Stimulated activated CD4-positive, alpha-beta T cell treated with anti-CD3 and anti-CD28 coated beads, Interleukin-1b, Interleukin-23, amount 100 ng/mL, for 1 hour (primary cell): ENCODE results near the gene SMAD3.

ENCODE experiments used
- DNase-seq, 2 donors: peaks; one replicate each; pipeline ENCODE4 v3.0.0-alpha.2; 2020; ENCODE audit warnings: low read depth in 2 of 2

SMAD3 gene

DNA sequence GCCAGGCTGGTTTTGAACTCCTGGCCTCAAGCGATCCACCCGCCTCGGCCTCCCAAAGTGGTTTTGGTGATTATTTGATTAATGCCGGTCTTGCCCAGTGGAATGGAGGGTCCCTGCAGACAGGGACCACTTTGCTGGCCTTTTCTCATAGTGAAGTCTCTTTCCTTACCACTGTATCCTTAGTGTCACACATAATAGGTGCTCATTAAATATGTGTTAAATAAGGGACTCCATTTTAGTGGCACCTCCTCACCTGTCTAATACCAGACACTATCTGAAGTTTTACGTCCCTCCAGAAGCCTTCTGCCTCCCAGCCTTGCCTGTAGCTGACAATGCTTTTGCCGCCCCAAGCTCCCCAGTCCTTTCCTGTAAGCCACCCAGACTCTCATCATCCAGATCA is 97.8 kb downstream of the SMAD3 start:
- no peak for DNase-seq

DNA sequence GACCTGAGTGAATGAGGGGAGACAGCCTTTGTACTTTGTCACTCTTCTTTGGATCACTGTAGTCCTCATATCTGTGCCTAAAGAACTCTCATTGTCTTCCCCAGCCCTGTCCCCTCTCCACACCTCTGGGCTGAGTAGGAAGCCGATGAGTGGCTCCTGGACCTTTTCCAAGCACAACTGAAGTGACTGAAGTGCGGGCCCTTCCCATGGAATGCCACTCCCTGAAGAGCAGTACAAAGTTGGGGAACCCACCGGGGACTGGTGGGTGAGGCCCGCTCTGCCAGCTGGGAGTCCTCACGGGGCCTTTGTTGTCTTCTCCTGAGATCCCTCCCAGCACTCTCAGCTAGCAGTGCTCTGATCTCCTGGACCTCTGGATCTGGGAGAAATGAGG is 99.0 kb downstream of the SMAD3 start:
- DNase-seq: no peak

DNA sequence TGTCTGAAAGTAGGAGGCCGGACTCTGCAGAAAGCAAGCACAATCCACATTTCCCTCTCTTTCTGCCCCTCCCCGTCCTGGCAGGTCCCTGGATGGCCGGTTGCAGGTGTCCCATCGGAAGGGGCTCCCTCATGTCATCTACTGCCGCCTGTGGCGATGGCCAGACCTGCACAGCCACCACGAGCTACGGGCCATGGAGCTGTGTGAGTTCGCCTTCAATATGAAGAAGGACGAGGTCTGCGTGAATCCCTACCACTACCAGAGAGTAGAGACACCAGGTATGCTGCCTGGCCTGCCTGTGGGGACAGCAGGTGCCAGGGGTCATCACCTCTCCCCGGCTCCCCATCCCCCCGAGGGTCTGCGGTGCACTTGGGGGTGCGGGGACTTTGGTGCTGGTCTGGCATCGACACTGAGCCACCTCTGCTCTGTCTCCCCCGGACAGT is 99.4 kb downstream of the SMAD3 start:
- no peak for DNase-seq

DNA sequence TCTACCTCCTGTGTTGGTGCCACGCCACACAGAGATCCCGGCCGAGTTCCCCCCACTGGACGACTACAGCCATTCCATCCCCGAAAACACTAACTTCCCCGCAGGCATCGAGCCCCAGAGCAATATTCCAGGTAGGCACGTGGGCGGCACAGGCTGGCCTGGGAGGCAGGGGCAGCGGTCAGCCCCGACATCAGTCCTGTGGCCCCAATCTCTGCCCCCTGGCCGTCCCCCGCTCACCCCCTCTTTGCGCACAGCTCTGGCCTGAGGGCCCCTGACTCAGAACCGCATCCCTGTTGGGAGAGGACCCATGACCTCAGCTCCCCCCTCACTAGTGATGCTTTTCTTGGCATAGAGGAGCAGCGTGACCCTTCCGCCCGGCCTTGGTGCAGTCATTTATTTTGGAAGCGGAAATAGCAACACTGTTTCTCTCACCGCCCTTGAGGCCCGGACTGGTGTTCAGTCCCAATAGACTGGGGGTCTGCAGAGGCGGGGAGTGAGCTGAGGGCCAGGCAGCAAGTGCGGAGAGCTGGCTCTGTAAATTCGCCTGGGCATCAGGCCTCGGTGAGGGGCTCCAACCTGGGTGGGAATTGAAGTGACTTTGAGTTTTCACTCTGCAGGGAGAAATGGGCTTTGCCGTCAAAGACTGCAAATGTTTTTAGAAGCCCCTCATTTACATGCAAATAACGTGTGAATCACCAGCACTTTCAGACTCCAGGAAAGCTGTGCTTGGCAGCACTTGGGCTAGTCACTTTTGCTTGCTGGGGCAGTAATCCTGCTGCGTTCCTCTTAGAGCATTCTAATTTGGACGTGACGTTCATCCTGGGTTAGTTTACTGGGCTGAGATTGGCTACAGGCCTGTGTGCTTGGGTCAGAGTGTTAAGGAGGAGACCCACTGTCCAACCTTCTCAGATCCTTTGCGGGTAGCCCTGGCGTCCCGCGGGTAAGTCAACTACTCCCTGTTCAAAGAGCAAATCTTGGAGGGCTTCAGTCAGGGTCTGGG is 100.2 kb downstream of the SMAD3 start:
- no peak for DNase-seq

DNA sequence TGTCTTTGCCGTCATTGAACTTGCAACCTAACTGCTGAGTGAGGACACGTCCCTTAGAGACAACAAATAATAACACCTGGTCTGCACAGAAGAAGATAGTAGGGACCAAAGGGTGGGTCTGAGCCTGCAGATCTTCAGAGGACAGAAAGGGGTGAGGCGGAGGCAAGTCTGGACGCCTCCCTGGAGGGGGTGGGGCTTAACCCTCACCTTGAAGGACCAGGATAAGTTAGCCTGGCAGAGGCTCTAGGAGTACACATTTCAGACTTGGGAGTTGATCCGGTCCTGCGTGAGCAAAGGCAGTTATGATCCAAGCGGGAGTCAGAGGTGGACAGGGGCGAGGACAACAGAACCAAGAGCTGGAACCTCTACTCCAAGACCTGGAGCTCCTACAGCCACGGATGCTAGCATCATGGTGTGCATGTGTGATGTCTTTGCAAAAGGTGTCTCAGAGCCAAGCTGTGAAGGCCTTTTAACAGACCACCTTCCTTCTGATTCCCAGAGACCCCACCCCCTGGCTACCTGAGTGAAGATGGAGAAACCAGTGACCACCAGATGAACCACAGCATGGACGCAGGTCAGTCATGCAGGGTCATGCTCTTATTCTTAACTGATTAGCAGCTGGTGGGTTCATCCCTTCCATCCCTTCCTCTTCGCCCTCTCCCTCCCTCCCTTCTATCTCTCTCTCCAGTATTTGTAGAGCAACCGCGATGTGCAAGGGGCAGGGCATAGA is 101.0 kb downstream of the SMAD3 start:
- no peak for DNase-seq

DNA sequence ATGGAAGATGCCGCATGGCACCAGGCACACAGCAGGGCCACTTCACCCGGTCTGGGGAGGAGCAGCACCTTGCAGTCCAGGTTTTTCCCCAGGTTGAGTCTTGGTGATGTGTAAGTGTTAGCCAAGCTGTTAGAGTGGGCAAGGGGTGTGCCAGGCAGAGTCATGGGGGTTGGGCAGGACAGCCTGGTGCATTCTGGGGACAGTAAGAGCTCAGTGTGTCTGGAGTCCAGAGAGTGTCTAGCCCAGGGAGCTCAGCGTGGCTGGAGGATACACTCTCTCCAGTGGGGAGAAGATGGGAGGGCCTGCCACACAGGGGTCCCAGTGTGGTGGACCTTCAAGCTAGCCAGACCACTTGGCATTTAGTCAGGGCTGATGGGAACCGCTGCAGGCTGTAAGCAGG is 101.7 kb downstream of the SMAD3 start:
- no peak for DNase-seq

DNA sequence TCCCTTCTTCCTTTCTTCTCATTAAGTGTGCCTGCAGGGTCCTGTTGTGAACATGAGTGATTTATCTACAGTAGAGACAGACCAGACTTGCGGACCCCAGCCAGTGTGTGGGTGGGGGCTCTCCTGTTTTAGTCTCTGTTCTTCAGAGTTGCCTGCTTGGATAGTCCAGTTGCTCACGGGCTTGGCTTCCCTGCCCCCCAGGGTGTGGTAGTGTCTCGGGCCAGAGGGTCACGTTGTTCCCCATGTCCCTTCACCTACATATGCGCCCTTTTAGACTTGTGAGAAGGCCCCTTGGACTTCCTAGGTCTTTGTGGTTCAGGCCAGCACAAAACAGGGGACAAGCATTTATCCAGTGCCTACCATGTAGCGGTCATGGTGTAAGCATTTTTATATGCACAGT is 103.3 kb downstream of the SMAD3 start:
- DNase-seq: no peak

DNA sequence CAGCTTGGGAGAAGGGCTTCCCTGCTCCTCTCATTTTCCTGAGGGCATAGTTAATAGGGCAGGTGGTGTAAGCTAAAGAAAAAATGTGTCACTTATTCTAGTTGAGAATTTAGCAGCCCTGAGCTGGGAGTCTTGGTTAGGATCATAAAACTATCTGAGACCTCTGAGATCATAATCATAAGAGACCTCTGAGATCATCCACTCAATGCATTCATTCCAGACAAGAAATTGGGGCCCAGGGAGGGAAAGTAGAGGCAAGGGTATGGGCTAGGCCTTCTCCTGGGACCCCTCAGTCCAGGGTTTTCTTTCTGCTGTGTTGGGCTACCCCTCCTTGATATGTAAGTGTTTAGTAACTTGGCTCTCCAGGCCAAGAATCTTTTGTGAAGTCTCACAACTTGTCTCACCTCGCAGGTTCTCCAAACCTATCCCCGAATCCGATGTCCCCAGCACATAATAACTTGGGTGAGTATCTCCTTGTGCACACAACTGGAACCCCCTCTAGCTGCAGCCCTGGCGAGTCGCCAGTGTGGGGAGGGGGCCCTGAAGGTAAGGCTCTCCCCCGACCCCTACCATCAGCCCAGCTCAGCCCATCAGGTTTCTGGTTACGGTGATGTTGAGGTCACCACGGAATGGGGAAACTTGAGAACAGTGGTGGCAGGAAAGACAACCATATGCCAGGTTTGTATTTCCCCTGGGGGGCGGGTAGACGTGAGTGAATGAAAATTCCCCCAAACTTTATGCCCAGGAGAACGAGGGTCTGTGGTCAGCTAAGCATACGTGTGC is 104.9 kb downstream of the SMAD3 start:
- no peak for DNase-seq

DNA sequence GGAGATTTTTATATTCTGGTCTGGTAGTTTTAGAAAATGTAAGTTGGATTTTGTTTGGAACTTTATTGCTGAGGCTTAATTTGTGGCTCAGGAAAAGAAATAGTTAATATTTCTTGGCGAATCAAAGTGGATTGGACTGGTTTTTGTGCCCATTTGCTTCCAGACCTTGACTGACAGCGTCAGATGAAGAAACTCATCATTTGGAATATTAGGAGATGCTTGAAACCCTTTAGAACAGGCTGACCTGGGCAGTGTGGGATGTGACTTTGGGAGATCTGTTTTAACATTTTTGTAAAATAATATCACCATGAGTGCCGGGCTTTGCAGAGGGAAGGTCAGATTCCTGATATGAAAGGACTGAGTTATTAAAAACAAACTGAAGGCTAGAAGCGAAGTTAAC is 106.1 kb downstream of the SMAD3 start:
- no peak for DNase-seq

DNA sequence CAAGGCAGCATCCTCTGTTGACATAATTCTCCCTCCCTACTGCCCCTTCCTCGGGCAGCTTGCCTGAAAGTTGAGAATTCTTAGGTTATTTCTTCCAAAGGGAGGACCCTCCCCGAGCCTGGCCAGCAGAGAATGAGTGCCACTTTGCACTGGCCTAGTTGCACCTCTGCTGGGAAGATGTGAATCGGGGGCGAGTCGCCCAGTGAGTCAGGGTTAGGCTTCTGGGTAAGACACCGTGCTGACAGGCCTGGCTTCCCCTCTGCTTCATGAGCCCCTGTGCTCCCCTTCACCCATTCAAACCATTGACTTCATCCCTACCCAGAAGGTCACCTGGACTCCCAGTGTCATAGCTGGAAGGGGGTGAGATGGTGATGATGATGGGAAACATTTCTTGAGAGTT is 106.8 kb downstream of the SMAD3 start:
- no peak for DNase-seq

DNA sequence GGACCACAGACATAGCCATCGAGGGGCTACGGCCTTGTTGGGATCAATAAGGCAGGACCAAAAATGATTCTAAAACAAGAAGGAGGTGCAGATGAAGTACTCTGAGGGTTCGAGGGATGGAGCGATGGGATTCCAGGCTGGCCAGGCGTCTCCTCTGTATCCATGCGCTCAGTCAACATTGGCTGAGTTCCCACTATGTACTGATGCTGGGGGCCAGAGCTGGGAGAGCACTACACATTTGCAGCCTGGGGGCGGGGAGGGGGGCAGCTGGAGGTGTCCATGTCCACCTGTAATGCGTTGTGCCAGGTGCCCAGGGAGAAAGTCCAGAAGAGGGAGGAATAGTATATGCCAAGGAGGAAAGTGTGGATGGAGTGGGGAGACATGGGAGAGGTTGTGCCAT is 107.6 kb downstream of the SMAD3 start:
- no peak for DNase-seq

DNA sequence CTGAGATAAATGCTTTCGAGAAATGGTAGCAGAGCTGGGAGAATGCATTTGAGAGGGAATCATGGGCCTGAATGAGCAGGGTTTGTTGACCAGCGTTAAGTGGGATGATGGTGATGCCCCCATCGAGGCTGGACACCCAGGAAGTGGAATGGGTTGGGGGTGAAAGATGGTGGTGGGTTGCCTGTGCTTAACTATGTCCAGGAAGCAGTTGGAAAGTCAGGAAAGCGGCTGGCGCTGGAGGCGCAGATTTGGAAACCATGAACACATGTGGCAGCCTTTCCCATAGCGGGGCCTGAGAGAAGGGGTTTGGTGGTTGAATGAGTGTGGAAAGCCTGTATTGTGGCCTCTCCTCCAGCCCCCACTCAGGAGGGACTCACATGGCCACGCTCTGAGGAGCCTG is 108.4 kb downstream of the SMAD3 start:
- no peak for DNase-seq

DNA sequence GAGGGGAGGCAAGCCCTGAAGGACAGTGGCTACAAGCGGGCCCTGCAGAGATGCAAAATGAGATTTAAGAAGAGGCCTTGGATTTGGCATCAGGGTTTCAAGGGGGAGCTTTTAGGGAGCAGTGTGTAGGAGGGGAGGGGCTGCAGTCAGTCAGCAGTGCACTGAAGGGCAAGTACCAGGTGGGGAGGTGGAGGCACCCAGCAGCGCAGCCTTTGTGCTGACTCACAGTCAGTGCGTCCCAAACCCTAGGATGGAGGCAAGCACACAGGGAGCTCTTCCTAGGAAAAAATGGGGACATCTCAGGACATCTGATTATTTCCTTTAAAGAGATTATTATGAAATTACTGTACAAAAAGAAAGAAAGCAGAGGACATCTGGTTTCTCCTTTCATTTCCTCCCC is 109.0 kb downstream of the SMAD3 start:
- no peak for DNase-seq

DNA sequence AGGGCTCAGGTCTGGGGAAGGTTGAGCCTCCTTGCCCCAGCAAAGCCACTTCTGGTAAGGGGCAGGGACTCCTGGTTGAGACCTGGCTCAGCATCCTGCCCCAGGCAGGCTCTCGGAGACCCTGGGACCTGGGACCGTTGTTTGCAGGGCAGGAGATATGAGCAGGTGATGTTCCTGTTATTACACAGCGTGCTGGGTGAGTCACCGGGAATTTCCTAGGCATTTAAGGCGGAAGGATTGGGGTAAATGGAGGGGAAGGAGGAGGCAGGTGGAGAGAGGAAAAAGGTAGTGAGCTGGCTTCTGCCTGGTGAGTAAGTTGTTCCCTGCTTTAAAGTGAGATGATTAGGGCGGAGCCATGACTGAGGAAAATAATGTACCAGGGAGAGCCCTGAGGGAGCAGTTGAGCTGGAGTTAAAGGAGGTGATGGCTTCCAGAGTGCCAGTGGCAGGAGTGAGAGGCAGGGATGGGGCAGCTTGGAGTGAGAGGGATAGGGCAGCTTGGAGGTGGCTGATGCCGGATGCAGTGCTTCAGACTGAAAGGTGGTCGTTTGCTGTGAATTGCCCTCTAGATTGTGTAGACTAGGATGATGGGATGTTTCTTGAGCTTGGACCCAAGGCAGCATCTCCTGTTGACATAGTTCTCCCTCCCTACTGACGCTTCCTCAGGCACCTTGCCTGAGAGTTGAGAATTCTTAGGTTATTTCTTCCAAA is 109.6 kb downstream of the SMAD3 start:
- DNase-seq: no peak

DNA sequence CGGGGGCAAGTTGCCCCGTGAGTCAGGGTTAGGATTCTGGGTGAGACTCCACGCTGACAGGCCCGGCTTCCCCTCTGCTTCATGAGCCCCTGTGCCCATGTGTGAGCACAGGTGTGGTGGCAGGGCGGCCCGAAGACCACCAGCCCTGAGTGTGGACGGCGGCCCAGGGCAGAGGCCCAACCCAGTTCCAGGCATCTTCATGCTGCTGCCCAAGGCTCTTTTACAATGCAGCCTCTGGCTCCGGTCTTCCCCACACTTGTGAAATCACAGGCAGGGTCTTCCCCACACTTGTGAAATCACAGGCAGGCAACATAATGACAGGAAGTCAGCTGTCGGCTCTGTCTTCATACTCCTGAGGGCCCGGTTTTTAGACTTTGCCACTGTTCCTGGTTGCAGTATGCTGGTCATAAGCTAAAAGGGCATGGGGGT is 110.3 kb downstream of the SMAD3 start:
- no peak for DNase-seq

DNA sequence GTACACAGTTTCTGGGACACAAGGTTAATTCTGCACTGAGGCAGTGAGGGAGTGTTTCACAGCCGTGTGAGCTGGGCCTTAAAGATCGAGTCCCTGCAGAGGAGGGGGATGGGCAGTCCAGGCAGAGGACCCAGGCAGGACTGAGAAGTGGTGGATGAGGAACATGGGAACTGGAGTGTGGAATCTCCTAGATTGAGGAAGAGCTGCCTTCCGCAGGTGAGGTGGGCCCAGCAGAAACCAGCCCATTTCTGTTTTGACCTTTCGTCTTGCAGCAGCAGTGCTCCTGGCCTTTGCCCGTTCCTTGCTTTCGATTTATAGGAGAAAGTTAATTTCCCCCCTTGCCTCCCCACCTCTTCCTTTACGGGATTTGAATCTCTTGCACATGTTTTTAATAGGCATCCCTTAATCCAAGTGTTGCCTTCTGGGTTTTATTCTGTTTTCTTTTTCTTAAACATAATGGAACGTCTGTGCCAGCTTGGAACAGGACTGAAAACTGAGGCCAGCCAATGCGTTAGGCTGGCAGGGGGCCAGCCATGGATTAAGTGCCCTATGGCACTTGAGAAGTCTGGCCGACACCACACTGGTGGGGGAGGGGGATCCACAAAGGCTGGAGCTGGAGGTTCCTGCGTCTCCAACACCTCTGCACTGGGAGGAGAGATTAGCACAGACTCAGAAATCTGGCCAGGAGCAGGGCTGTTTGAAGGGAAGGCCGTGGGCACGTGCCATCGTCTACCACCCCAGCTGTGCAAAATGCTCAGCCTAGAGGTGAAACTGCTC is 111.0 kb downstream of the SMAD3 start:
- DNase-seq: no peak

DNA sequence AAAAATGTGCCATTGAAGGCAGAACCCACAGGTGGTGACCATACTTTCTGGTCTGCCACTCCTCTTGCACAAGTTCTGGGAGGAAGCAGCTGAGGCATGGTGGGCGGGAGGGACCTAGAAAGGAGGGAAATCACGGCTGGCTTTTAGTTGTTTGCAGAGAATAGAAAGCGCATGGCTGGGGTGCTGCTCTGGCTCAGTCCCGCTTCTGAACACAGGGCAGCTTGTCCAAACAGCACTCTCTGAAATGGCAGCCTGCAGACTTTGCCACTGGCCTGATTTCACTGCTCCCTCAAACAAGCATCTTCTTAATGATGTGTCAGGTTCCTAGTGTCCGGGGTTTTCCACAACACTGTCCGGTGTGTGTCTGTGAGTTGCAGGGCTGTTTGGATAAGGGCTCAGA is 112.3 kb downstream of the SMAD3 start:
- no peak for DNase-seq

DNA sequence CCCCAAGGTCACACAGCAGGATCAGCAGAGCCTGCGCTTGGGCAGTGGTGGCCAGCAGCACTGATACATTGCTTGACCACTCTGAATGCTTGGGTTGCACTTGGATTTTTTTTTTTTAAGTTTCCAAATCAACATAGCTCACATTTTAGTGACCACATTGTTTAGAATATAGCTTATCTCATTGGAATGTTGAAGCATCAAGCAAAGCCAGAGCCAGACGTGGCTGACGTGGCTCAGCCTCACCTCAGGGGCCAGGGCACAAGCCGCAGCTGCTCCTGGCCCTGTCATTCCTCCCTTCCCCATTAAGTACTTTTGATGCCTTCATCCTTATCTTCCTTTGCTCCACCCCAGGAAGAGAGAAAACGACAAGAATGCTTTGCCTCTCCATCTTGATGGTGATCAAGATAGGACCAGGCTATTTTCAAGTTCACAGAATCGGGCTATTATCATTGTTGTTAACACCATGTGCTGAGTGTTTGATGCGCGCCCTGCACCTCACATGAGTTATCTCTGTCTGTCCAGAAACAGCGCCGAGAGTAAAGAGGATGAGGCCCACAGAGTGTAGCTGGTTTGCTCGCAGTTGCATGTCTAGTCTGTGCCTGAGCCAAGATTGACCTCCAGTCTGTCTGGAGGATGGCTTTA is 113.3 kb downstream of the SMAD3 start:
- no peak for DNase-seq

DNA sequence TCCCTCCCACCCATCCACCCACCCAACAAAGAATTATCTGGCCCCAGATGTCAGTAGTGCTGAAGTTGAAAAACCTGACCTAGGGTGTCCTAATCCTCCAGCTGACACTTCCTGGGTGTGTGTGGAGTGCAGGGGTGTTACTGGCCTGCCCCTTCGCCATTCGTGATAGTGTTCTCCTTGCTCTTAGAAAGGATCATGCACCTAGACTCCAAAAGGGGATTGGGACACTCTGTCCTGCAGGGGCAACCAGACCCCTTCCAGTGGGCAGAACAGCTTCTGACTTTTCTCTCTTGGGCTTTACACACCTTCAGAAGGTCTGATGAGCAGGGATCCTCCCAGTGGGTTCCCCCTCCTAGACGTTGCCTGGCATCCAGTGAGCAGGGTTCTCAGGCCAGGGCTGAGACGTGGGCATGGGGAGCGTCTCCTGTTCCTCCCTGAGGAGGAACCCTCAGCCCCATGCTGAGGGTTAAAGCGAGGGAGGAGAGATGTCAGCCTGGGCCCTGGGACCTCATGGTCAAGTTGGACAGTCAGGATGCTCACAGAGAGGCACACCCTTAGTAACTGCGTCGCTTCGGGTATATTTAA is 114.1 kb downstream of the SMAD3 start:
- no peak for DNase-seq

DNA sequence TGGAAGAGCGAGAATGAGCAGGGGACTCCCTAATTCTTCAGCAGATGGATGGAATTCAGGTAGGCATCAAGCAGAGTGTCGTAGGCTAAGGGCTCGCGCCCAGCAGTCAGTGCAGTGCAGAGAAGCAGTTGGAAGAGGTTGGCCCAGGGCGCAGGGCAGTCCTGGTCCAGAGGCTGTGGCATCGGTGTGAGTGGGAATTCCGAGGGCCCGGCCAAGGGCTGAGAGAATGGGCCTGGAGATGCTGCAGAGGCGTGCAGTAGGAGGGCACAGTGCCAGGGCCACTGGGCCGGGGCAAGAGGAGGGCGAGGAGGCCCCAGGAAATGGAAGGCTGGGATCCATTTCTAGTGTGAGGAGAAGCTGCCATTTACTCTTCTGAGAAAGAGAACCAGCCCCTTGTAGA is 114.6 kb downstream of the SMAD3 start:
- no peak for DNase-seq
